ENCODE results near the gene MNDA.

MNDA gene

DNA sequence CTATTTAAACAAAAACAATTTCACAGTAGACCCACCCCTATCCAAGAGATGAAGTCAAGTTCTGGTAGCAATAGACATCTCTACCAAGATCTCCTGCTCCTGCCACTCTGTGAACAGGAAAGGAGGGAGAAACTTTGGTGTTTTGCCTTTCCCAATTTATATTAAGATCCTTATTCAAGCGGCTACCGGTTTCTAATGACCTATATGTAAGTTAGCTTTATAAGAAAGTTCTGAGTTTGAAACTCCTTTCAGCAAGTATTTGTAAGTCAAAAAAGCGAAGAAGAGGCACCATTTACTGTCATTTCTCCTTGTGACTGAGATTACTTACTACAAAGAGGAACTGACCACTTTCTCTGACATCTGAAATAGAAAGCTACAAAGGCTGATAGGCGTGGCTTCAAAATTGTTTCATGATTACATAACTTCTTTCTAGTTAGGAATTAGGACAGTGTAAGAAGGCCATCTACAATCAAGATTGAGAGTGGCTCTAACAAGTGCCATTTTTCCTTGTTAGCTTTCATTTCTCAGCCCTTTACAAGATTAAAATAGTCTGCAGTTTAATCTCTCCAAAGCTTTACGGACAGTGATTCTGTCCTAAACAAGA lies at the start of gene MNDA:
Gene MNDA, plus strand, starts transcription at position 448 of the 604 bp plus-strand sequence. CDS start 10,803 bp downstream, outside the sequence.
- no peak for DNase-seq

DNA sequence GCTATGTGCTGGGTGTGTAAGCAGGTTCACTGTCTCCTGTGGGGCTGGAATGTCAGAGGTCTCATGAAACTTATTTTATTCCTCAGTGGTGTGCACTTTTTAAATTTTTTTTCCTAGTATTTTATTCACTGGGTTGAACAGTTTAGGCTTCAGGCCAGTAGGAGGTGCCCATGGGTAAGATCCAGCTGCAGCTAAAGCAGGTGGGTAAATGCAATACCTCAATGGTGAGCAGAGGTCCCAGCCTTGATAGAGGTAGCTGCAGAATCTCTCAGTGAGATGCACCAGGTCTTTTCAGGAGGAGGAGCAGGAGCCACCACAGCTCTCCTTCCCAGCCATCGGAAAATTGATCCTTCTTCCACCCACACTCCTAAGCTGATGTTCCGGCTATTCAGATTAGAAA lies 37.5 kb upstream of the MNDA start:
- peak; percentile 30 for DNase-seq

DNA sequence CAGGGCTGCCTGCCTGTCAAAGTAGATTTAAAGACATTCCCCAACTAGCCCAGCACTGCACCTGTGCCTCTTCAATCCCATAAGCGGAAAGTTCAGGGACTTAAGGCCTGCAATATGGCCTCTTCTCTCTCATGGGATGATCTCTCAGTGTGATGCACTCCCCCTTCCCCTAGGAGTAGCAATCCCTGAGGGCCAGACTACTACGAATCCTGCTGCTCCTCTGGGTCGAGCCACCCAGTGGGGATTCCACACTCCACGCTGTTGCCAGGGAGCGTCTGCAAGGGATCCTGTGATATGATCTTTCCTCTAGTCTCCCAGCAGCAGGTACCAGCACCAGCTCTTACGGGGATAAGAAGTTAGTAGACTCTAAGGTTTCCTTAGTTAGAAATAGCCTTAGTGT lies 36.9 kb upstream of the MNDA start:
- DNase-seq = no peak

DNA sequence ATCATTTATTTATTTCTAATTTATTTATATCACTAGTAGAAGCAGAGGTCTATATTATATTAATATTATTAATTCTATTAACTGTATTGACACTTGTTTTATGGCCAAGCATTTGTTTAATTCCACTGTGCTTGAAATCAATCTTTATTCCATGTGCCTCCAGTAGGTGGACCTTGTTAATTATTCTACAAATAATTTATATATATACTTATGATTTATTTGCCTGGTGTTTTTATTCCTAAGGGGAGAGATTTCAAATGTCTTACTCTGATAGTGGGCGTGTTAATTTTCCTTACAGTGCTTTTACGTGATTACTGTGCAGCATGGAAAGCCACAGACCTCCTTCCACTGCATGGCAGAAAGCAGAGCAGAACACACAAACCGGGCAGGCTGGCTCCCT lies 32.6 kb upstream of the MNDA start:
- no peak for DNase-seq

DNA sequence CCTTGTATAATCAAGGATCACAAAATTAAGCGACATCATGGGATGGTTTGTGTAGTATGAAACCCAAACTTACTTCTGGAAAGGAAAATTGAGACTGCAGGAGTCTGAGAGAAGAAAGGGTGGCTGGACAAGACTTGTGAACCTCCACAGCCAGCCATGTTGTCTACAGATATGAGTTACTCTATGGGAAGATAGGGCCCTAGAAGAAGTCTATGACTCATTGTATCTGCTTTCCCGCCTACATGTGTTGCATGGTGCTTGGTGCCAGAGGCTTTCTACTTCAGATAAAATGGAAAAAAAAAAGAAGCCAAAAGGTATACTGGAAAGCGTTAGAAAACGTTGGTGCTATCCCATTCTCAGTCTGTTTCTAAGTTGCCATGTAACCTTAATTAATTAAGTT lies 31.5 kb upstream of the MNDA start:
- DNase-seq = no peak

DNA sequence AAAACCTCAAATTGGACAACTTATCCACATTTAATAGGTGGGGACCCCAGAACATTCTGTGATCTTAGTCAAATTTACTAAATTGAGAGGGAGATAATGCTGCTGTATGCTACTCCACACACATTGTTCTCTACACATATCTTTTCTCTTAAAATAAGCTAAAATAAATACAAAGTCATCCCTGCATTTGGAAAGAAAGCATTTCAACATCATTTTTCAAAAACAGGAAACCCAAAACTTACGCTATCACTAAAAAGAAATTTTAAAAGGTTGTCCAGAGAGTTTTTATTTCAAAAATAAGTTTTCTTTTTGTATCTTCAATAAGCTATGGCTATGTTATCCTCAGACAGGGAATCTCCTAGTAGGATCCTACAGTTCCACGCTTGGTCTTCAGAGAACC lies 30.6 kb upstream of the MNDA start:
- DNase-seq = no peak

DNA sequence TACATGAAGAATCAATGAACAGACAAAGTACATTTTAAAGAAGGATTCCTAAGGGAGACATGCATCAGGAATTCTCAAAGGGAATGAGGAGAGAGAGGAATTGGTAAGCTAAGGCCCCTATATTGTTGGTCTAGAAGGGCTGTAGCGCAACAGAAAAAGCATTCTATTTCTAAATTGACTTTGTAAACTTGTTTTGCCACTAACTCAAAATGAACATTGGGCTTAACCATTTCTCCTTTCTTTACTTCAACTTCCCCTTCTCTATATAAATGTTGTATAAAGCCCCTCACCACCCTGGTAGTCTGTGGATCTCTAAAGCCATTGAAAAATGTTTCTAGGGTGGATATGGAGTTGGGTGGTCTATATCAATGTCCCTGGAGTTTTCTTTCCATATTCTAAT lies 29.8 kb upstream of the MNDA start:
- no peak for DNase-seq

DNA sequence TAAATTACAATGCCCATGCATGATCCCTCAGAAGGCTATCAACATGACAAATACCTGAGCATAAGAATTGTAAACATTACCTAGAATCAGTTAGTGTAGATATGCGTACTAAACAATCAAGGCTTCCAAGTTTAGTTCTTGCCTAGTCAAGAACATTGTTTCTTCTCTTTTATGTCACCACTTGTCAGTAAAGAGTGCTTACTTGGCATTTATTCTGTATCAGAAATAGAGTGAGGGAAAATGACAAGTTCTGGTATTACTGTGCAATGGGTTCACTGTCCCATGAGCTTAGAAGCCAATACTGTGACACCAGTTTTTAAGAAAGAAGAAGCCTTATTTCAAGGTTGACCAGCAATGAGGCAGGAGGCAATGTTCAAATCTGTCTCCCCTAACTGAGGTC lies 27.5 kb upstream of the MNDA start:
- DNase-seq = no peak

DNA sequence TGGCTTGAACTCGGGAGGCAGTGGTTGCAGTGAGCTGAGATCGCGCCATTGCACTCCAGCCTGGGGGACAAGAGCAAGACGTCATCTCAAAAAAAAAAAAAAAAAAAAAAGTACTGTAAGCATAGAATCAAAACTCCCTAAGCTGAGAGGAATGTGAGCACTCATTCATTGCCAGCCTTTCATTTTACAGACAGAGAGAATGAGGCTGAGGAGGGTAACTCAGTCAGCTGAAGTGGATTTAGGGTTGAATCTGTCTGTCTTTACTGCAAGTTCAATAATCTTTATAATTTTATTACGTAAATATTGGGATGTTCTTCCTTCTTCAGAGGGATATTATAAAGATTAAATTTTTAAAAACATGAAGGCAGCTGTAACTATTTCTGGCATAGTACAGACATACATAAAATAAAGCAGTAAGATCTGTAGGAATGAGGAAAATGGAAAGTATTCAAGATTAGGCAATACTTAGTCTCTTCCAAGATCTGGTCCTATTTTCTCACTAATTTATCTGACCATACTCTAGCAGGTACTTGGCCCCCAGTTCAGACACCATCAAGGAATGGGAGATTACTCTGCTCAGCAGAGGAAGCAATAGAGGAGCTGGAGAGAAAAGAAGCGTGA lies 24.1 kb upstream of the MNDA start:
- DNase-seq = no peak

DNA sequence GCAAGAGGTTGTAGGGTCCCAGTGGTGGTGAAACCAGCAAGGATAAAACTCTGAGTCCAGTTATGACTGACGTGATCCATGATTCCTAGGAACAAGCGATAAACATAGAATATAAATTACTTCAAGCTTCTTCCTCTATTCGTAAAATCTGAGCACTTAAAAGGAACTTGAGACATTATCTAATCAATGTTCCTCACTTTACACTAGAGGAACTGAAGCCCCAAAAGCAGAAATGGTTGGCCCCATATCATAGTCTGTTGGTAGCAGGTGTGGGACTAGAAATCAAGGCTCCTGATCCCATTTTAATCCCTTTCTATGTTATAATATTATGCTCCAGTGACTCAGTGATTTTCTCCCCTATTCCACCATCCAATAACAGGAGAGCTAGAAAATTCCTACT lies 21.9 kb upstream of the MNDA start:
- no peak for DNase-seq

DNA sequence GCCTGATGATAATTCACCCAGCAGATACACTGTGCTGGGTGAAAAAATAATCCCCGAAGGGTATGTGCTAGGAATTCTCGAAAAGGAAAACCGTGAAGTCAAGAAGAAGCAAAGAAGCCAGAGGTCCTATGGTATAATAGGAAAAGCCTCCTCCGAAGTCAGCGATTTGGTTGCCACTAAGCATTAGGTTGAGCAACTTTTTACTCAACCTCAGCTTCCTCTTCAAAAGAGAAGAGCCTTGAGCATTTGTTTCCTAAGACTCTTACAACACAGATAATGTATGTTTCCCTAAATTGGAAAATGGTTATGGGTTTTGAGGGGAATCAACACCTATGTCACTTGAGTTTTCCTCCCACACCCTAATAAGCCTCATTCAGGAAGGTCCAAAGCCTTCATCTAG lies 21.3 kb upstream of the MNDA start:
- DNase-seq = no peak

DNA sequence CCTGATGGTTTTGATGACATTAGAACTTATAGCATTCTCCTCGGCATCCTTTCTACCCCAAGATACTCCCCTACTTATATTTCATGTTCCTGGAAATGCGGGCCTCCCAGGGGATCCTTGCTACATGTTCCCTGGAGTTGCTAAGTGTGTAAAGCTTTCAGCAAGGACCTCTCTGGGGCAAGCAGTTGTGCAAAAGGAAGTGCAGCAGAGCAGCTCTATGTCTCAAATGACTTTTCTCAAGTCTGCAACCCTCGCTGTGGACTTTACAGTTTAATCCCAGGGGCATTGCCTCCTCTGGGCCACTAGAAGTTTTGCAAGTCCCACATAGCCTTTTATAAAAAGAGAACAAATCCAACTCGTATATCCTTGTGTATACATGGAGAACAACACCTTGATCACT lies 20.8 kb upstream of the MNDA start:
- DNase-seq = no peak

DNA sequence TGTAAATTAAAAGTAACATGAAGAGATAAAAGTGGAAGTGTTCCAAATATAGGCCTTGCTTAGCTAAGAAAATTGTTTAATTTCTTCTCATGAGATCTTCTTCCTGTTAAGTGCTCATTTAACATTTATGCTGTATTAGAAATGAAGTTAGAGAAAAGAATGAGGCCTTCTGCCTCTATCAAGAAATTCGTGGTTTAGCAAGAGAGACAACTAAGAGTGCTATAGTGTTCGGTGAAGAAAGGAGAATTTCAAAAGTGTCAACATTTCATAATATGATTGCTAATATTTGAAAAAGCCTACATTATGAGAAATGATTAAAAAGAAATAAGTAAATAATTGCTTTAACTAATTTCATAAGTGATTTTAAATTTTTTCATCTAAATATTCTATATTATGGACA lies 18.8 kb upstream of the MNDA start:
- no peak for DNase-seq

DNA sequence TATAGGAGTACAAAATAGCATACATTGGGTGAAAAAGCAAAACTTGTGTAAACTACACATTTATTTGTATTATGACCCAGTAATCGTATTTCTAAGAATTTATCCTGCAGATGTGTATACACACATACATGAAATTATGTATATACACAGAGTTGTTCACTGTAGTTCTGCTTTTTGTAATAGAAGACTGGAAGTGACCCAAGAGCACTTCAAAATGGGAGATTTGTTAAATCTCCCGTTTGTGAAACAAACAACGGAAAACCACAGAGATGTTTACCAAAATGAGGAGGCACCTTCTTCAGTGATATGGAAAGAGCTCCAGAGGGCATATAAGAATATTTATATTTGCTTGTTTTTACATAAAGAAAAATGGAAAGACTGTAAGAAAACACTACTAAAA lies 18.0 kb upstream of the MNDA start:
- no peak for DNase-seq

DNA sequence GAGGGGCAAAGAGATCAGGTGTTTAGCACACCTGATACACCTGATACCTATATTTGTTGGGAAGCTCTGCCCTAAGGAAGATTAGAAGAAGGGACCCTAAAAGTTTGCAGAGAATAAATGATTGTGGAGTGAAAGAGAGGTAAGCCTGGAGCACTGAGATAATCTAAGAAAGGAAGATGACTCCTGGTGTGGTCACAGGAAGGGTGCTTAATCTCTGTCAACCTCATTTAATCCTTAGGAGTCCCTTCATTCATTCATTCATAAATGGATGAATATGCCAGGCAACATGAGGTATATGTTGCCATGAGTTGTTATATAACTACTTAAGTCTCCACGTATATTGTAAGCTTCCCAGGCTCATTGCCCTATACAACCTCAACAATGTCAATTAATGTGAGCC lies 16.2 kb upstream of the MNDA start:
- no peak for DNase-seq

DNA sequence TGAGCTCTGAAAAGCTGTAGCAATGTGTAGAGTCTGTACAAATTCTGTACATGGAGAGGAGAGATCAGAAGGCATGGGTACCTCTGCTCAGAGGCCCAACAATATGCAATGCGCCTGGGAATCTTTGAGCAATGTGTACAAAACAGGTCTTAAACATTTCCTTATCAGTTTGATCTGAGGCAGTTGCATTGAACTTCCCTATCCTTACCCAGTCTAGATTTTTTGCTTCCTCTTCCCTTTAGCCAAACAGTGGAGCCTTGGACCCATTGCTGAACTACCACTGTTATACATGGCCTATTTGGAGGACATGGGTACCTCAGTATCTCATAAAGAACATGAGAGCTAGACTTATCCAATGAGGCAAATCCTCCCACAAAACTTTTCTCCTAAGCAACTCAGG lies 12.6 kb upstream of the MNDA start:
- DNase-seq = no peak

DNA sequence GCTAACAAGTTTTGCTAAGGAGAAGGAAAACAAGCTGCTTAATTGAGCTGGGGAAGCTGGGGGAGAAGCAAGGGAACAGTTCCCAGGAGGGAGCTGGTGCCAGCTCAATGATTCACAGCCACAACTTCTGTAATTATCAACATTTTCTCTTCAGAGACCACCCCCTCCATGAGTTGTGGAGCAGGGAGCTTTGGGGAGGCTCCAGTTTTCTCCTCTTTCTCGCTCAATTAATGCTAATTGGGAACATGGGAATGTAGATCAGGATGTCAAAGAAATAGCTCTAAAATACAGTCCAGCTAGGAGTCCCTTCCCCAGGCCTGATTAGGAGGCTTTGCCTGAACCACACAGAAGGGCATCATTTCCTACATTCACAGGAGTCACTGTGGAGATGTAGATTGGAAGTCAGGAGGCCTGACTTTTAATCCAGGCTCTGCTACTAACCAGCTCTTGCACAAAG lies 12.1 kb upstream of the MNDA start:
- DNase-seq = no peak

DNA sequence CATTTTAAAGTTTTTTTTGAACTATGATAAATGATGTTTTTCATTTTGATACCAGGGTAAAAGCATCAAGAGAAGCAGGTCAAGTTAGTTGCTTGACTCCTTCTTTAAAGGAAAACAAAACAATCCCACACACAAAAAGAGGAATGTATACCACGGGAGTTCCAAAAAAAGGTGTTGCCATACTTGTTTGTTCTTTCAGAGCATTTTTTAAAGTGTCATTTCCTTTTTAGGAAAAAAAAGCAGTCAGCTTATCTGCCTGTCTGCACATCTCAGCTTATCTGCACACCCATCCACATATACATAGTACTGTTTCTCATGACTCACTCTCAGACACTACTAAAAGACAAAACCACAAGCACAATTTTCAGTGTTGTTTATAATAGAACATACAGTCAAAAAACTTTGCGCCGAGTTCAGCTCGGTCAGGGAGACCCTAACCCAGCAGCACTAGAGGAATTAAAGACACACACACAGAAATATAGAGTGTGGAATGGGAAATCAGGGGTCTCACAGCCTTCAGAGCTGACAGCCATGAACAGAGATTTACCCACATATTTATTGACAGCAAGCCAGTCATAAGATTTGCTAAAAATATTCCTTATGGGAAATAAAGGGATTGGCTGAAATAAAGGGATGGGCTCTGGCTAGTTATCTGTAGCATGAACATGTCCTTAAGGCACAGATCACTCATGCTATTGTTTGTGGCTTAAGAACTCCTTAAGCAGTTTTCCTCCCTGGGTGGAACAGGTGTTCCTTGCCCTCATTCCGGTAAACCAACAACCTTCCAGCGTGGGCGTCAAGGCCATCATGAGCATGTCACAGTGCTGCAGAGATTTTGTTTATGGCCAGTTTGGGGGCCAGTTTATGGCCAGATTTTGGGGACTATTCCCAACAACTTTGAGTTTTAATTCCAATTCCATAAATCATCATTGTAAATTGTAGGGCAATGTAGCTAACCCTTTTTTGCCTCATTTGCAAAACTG lies 11.4 kb upstream of the MNDA start:
- DNase-seq = peak; percentile 4

DNA sequence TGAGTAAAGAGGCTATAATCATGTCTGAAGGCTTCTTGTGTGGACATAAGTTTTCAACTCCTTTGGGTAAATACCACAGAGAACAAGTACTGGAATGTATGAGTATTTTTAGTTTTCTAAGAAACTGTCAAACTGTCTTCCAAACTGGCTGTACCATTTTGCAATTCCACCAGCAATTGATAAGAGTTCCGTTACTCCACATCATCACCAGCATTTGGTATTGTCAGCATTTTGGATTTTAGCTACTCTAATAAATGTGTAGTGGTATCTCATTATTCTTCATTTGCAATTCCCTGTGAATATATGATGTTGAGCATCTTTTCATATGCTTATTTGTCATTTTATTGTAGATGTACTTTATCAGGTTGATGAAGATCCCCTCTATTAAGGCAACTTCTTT lies 9.4 kb upstream of the MNDA start:
- no peak for DNase-seq

DNA sequence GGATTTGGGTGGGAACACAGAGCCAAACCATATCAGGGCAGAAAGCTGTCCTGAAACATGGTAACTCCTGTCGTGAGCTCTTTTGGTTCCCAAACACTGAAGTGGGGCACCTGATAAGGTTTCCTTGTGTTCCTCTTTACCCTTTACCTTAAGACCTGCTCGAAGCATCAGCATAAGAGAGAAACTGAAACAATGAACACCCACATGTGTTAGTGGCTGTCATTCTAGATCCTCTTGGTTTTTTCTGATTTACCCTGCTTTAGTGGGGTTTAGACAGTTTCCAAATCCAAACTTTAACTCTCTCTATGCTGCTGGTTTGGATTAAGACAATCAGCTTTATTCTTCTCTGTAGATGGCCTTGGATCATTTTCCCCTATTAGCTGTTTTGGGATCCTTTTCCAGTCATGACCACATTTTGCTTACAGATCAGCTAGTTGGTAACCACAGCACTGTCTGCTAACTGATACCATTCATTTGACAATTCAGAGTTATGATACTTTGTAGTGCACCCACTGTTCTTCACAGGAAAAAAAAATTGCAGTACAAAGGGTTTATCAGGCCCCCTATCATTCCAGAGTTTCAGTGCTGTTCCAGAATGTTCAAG lies 975 bp upstream of the MNDA start:
- no peak for DNase-seq

DNA sequence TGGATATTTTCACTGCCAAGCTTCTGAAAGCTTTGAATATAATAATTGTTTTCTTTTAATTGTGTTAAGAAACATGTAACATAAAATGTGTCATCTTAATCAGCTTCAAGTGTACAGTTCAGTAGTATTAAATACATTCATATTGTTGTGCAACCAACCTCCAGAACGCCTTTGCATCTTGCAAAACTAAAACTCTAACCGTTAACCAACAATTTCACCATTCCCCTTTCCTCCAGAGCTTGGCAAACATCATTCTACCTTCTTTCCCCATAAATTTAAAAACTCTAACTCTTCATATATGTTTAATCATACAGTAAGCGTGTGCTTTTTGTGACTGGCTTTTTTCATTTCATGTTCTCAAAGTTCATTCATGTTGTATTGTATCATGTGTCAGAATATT lies 2.1 kb downstream of the MNDA start:
- no peak for DNase-seq

DNA sequence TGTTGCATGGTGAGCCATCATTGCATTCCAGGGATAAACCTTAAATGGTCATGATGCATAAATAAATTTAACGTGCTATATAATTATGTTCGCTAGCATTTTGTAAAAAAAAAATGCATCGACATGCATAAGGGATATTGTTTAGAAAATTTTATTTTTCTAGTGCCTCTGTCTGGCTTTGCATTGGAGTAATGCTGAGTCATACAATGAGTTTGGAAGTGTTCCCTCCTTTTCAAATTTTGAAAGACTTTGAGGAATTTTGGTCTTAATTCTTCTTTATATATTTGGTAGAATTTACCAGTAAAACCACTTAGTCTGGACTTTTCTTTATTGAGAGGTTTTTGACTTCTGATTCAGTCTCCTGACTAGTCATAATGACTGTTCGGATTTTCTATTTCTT lies 4.9 kb downstream of the MNDA start:
- no peak for DNase-seq

DNA sequence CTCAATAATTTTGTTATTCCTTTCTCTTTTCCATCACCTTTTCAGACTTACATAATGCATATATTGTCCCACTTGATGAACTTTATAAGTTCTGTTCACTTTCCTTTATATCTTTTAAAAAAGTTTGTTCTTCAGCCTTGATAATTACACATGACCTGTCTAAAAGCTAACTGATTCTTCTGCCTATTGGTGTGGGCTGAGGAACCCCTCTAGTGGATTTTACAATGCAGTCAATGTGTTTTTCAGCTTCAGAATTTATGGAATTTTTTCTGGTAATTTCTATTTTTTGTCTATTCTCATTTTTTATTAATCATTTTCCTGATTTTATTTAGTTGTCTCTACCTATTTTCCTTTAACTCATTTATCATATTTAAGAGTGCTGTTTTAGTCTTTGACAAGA lies 7.5 kb downstream of the MNDA start:
- DNase-seq = no peak

DNA sequence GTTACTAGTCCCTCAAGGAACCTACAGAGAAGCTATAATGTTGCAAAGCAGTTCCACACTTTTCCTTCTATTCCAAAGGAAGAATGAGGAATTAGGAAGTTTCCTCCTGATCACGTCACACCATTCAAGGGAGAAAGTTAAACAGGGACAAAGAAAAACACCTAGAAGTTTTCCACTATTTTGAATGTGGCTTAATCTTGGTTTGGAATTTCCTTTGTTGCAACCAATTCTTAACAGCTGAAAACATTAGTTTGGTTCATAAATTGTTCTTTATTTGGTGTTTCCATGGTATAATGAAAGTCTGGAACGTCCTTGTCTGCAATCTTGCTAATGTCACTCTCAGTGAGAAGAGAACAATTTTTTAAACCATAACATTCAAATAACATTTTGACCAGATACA lies 8.4 kb downstream of the MNDA start:
- no peak for DNase-seq

Data from activated gamma-delta T cell treated with Interleukin-2 at 50 U/mL for 16 hours (primary cell).